GM12878 (cell line): ENCODE results near the gene ITGB8. TPM values are rescaled to one million over a fixed set of nuclear protein-coding genes. Genes with fewer than 3 reads are reported as not detected.
A peak's percentile ranks its signal among the peaks of the same experiment; 100 is the strongest.

Source experiments
- ATAC-seq: fragments of 200-7000 bp; cut with Tn5 transposase; 3 replicates; pipeline ENCODE4 v1.9.1; 2020; ENCODE audit warnings: mild to moderate bottlenecking, moderate library complexity
- BruUV-seq: library from RNA; stranded (reverse); fragments of 400-500 nt; replicated peaks from 2 replicates; lab custom pipeline; 2021; lab: Mats Ljungman, UMichigan
- CTCF ChIA-PET: fragments of 300-600 bp; sonication (Branson Sonifier 250); formaldehyde crosslinking; extraction: SDS; loops from one replicate; lab custom pipeline; 2021; ENCODE audit warnings: inconsistent platforms; lab: Yijun Ruan, JAX
- POLR2A ChIA-PET: fragments of 350-600 bp; formaldehyde crosslinking; extraction: SDS; loops from one replicate; lab custom pipeline; 2021; ENCODE audit warnings: inconsistent platforms; lab: Charles Lee
- RAD21 ChIA-PET: fragments of 300-600 bp; sonication (Branson Sonifier 250); formaldehyde crosslinking; loops from one replicate; lab custom pipeline; 2023; ENCODE audit warnings: antibody characterized with exemption; ENCODE audit not compliant: unreplicated experiment; lab: Charles Lee
- SMC1A ChIA-PET: fragments of 300-600 bp; sonication (Branson Sonifier 250); formaldehyde crosslinking; loops from one replicate; lab custom pipeline; 2023; ENCODE audit not compliant: unreplicated experiment, uncharacterized antibody; lab: Charles Lee
- DNase-seq: peaks from one replicate; pipeline ENCODE4 v3.0.0-alpha.2; 2011; ENCODE audit warnings: low read depth, low spot score
- FAIRE-seq: peaks from 3 replicates; lab custom pipeline; 2011; peaks lifted over from hg19 to GRCh38; lab: Jason Lieb, UNC
- H2AFZ ChIP-seq: 2 replicates; pipeline ENCODE4 v1.6.0; 2011; ENCODE audit warnings: low read depth, low read length, control low read depth; ENCODE audit not compliant: control insufficient read depth
- H3K27ac ChIP-seq: 2 replicates; pipeline ENCODE4 v1.5.1; 2011; ENCODE audit warnings: control low read depth; ENCODE audit not compliant: control insufficient read depth, insufficient read depth
- H3K27me3 ChIP-seq, 2 experiments: replicated peaks in 1 of 2; 2 replicates each; pipeline versions ENCODE4 v1.6.0 to v1.6.1; 2011; ENCODE audit warnings: low read length in 1 of 2; ENCODE audit not compliant: control insufficient read depth in 2 of 2, insufficient read depth in 2 of 2
- H3K36me3 ChIP-seq, 2 experiments: 2 replicates each; pipeline ENCODE4 v1.5.1; 2011; ENCODE audit warnings: low read length in 1 of 2; ENCODE audit not compliant: control insufficient read depth in 2 of 2, insufficient read depth in 2 of 2
- H3K4me1 ChIP-seq: 2 replicates; pipeline ENCODE4 v1.6.1; 2011; ENCODE audit warnings: mild to moderate bottlenecking, low read length, moderate library complexity, mixed read lengths; ENCODE audit not compliant: control insufficient read depth, insufficient read depth
- H3K4me2 ChIP-seq: 2 replicates; pipeline ENCODE4 v1.6.0; 2011; ENCODE audit warnings: control low read depth; ENCODE audit not compliant: control insufficient read depth, insufficient read depth
- H3K4me3 ChIP-seq: fragments of 200-600 bp; sonication (generic); 2 replicates; pipeline ENCODE4 v1.5.1; 2016
- H3K79me2 ChIP-seq: 2 replicates; pipeline ENCODE4 v1.6.0; 2011; ENCODE audit warnings: low read length; ENCODE audit not compliant: control insufficient read depth, insufficient read depth
- H3K9ac ChIP-seq: 2 replicates; pipeline ENCODE4 v1.8.0; 2011; ENCODE audit warnings: low read length, control low read depth, mixed read lengths; ENCODE audit not compliant: control insufficient read depth, insufficient read depth
- H3K9me3 ChIP-seq: replicated peaks from 3 replicates; pipeline ENCODE4 v1.5.1; 2011; ENCODE audit warnings: mild to moderate bottlenecking, low read length; ENCODE audit not compliant: control insufficient read depth, insufficient read depth
- H4K20me1 ChIP-seq: 2 replicates; pipeline ENCODE4 v1.6.0; 2011; ENCODE audit not compliant: control insufficient read depth, insufficient read depth
- ATF2 ChIP-seq: IDR thresholded peaks from 2 replicates; pipeline ENCODE4 v1.6.1; 2012; ENCODE audit warnings: low read length, inconsistent platforms
- BACH1 ChIP-seq: fragments of 450-650 bp; IDR thresholded peaks from 2 replicates; pipeline ENCODE4 v1.6.1; 2017; ENCODE audit warnings: mild to moderate bottlenecking, borderline replicate concordance
- CBFB ChIP-seq: IDR thresholded peaks from 2 replicates; pipeline ENCODE4 v1.6.1; 2016; ENCODE audit warnings: antibody characterized with exemption, low read depth
- CHD4 ChIP-seq: fragments of 200-600 bp; sonication (generic); IDR thresholded peaks from 2 replicates; pipeline ENCODE4 v1.6.1; 2016; ENCODE audit warnings: mild to moderate bottlenecking
- DPF2 ChIP-seq: fragments of 450-650 bp; IDR thresholded peaks from 2 replicates; pipeline ENCODE4 v1.6.1; 2017; ENCODE audit warnings: mild to moderate bottlenecking
- E2F4 ChIP-seq: IDR thresholded peaks from 2 replicates; pipeline ENCODE4 v1.6.1; 2012; ENCODE audit warnings: low read depth, low read length, improper control_type of control experiment
- IKZF2 ChIP-seq, 2 experiments: fragments of 450-650 bp; IDR thresholded peaks; 2 replicates each; pipeline ENCODE4 v1.6.1; 2017; ENCODE audit warnings: mild to moderate bottlenecking in 2 of 2, moderate library complexity in 2 of 2
- MEF2A ChIP-seq: IDR thresholded peaks from 2 replicates; pipeline ENCODE4 v1.6.1; 2011; ENCODE audit warnings: low read depth, mild to moderate bottlenecking, low read length, moderate library complexity; ENCODE audit not compliant: insufficient read depth
- MEF2B ChIP-seq: fragments of 450-650 bp; IDR thresholded peaks from 2 replicates; pipeline ENCODE4 v1.6.1; 2018; ENCODE audit warnings: mild to moderate bottlenecking, moderate library complexity; ENCODE audit not compliant: partially characterized antibody, poor library complexity, severe bottlenecking
- NFIC ChIP-seq: IDR thresholded peaks from 2 replicates; pipeline ENCODE4 v1.6.1; 2012; ENCODE audit warnings: low read depth, mild to moderate bottlenecking, inconsistent platforms, low read length, moderate library complexity
- PAX8 ChIP-seq: fragments of 450-650 bp; IDR thresholded peaks from 2 replicates; pipeline ENCODE4 v1.6.1; 2017; ENCODE audit warnings: mild to moderate bottlenecking, moderate library complexity
- RB1 ChIP-seq: fragments of 450-650 bp; formaldehyde crosslinking; IDR thresholded peaks from 2 replicates; pipeline ENCODE4 v1.6.1; 2017; ENCODE audit warnings: mild to moderate bottlenecking, borderline replicate concordance
- SMAD1 ChIP-seq: fragments of 450-650 bp; IDR thresholded peaks from 2 replicates; pipeline ENCODE4 v1.6.1; 2018; ENCODE audit warnings: mild to moderate bottlenecking, low read depth; ENCODE audit not compliant: partially characterized antibody
- TBL1XR1 ChIP-seq: IDR thresholded peaks from 2 replicates; pipeline ENCODE4 v1.6.1; 2012; ENCODE audit warnings: low read depth, low read length, improper control_type of control experiment
- TCF12 ChIP-seq: IDR thresholded peaks from 2 replicates; pipeline ENCODE4 v1.6.1; 2011; ENCODE audit warnings: low read depth, mild to moderate bottlenecking, low read length
- TCF7 ChIP-seq: IDR thresholded peaks from 2 replicates; pipeline ENCODE4 v1.6.1; 2014; ENCODE audit warnings: antibody characterized with exemption, borderline replicate concordance
- WGBS: methylation state at CpG from one replicate; pipeline ENCODE4 v1.1.6; 2016; ENCODE audit warnings: low lambda C conversion rate; ENCODE audit not compliant: insufficient replicate concordance, insufficient coverage; ENCODE audit errors: missing lambda C conversion rate; 5-methylcytosine and 5-hydroxymethylcytosine counted together
- in situ Hi-C: fragments of 300-500 bp; cut with MboI; formaldehyde crosslinking; loops from 9 replicates; pipeline ENCODE4 v1.14.3; 2018; ENCODE audit warnings: mixed read lengths
- intact Hi-C: fragments of 100-400 bp; cut with micrococcal nuclease; formaldehyde crosslinking; loops from one replicate; pipeline ENCODE4 v1.14.2; 2022; ENCODE audit not compliant: unreplicated experiment
- polyA plus RNA-seq, 11 experiments: library from polyadenylated mRNA; depleted of rRNA in 4 of 11; unstranded in 6 of 11; stranded (reverse) in 5 of 11; fragments of >200 nt; fragmentation: Nextera tagmentation in 4 of 11; fragmentation: Illumina TruSeq in 1 of 11; extraction: Ambion mirVana in 4 of 11; extraction: Trizol in 1 of 11; gene quantifications; 1 replicate in 1 of 11; 2 replicates in 10 of 11; pipeline versions ENCODE4 v1.2.1 to v1.2.3, GENCODE V29; 2011 to 2016; ENCODE audit warnings: inconsistent platforms in 2 of 11, missing spikeins in 2 of 11, low read depth in 1 of 11
- total RNA-seq, 4 experiments: library from RNA; depleted of rRNA in 3 of 4; stranded (reverse); fragments of >200 nt in 3 of 4; fragmentation: Illumina TruSeq in 1 of 4; extraction: Trizol in 1 of 4; gene quantifications; 2 replicates each; pipeline versions ENCODE4 v1.2.1 to v1.2.3, GENCODE V29; 2013 to 2021
- TF ChIP-seq, protein P1 (sequence below): IDR thresholded peaks from 2 replicates; pipeline ENCODE4 v1.6.1; 2012; ENCODE audit warnings: improper control_type of control experiment, low read depth, low read length; ENCODE audit not compliant: insufficient replicate concordance

The ITGB8 gene
- total and polyA plus RNA-seq, 10 of the 15 experiments (the other 5 are each of a cell fraction or from before 2014, with no cell fraction given) = 0.37 to 26.2 (median 1.5) TPM

DNA sequence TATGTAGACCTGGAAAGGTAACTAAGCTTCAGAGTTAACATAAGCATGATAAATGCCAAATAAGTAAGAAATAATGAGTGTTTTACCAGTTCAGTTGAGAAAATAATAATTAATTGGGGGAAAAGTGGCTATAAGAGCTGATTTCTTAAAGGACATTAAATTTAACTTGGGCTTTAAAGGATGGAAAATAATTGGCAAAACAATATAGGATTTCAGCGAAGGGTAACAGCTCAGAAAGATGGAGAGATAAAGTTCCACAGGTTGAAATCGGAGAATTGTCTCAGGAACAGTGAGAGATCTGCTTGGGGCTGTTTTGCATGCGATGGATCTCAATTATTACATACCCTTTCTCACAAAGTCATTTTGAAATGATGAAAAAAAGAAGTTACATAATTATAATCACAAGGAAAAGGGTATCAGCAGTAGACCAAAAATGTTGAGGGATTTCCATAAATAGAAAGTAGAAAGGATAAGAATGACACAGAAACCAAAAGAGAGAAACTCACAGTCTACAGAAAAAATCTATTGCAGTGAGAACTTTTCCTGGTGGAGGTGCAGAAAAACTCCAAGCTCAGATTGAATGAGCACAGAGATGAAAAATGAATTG is 40.1 kb upstream of the ITGB8 start:
- in situ Hi-C loops = no loop called here
- no peaks in the 10 kb centered on the region for H4K20me1 ChIP-seq
- H3K9me3 ChIP-seq = peaks cover 2% of the 10 kb centered on the region; the same call in 2 of the 3 replicates
- no TSS peak for BruUV-seq
- no peak overlapping the region for H3K9ac ChIP-seq
- H3K79me2 ChIP-seq = no peaks in the 10 kb centered on the region
- DNase-seq = peak; percentile 55
- peak; percentile 27 for ATAC-seq
- H3K27me3 ChIP-seq = no peaks in the 10 kb centered on the region
- ChIA-PET CTCF (interaction anchor here (0.9 to 5.6 kb wide), 9 partner anchors 10 to 92 kb away, joined by 3 to 44 read pairs (median 4); no protein-coding TSS in a partner anchor), POLR2A (interaction anchor here (0.8 to 4.2 kb wide), 13 partner anchors 11 to 95 kb away, joined by 3 to 30 read pairs (median 5); partner anchors contain the start of genes ITGB8 and MACC1), RAD21 (interaction anchor here (0.8 to 8.1 kb wide), 13 partner anchors 9 to 71 kb away, joined by 3 to 89 read pairs (median 7); no protein-coding TSS in a partner anchor), SMC1A (interaction anchor here (0.7 to 8.6 kb wide), 26 partner anchors 9 to 577 kb away, joined by 3 to 148 read pairs (median 4); partner anchors contain the start of gene MACC1)
- no peaks in the 10 kb centered on the region for H3K36me3 ChIP-seq
- 0 out of 2 replicates have a peak overlapping the region, but pooled peaks have one; percentile 34 for H3K4me3 ChIP-seq
- peaks cover 8% of the 10 kb centered on the region for H3K4me1 ChIP-seq
- peak overlapping the region; percentile 57; the same call in 1 of the 2 replicates for H3K27ac ChIP-seq
- FAIRE-seq = no peak
- peak overlapping the region; percentile 16; the same call in 1 of the 2 replicates for H2AFZ ChIP-seq
- intact Hi-C loops = no loop called here
- peak overlapping the region; percentile 61 for H3K4me2 ChIP-seq
- 72% methylated on average over 3 of the region's 3 CpGs for WGBS
- TF ChIP-seq TBL1XR1 (no peak), TCF7 (no peak), DPF2 (no peak), MEF2B (peak; percentile 79), TCF12 (no peak), NFIC (peak; percentile 61; the same call in 1 of the 2 replicates), IKZF2 (IDR thresholded peaks at IDR 0.05) (peak; percentile 68 to 80; a peak in 3 of 4 replicates), MEF2A (peak; percentile 75), CHD4 (no peak), BACH1 (no peak), E2F4 (no peak), SMAD1 (no peak), ATF2 (peak; percentile 70), CBFB (no peak), PAX8 (no peak), RB1 (no peak)
- TF ChIP-seq, protein P1, sequence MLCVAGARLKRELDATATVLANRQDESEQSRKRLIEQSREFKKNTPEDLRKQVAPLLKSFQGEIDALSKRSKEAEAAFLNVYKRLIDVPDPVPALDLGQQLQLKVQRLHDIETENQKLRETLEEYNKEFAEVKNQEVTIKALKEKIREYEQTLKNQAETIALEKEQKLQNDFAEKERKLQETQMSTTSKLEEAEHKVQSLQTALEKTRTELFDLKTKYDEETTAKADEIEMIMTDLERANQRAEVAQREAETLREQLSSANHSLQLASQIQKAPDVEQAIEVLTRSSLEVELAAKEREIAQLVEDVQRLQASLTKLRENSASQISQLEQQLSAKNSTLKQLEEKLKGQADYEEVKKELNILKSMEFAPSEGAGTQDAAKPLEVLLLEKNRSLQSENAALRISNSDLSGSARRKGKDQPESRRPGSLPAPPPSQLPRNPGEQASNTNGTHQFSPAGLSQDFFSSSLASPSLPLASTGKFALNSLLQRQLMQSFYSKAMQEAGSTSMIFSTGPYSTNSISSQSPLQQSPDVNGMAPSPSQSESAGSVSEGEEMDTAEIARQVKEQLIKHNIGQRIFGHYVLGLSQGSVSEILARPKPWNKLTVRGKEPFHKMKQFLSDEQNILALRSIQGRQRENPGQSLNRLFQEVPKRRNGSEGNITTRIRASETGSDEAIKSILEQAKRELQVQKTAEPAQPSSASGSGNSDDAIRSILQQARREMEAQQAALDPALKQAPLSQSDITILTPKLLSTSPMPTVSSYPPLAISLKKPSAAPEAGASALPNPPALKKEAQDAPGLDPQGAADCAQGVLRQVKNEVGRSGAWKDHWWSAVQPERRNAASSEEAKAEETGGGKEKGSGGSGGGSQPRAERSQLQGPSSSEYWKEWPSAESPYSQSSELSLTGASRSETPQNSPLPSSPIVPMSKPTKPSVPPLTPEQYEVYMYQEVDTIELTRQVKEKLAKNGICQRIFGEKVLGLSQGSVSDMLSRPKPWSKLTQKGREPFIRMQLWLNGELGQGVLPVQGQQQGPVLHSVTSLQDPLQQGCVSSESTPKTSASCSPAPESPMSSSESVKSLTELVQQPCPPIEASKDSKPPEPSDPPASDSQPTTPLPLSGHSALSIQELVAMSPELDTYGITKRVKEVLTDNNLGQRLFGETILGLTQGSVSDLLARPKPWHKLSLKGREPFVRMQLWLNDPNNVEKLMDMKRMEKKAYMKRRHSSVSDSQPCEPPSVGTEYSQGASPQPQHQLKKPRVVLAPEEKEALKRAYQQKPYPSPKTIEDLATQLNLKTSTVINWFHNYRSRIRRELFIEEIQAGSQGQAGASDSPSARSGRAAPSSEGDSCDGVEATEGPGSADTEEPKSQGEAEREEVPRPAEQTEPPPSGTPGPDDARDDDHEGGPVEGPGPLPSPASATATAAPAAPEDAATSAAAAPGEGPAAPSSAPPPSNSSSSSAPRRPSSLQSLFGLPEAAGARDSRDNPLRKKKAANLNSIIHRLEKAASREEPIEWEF = no peak
